ENCODE data around the gene PRICKLE4. TPM values are rescaled to one million over a fixed set of nuclear protein-coding genes. Genes with fewer than 3 reads are reported as not detected.
A peak's percentile ranks its signal among the peaks of the same experiment; 100 is the strongest.

PRICKLE4 gene
- total RNA-seq, 5 donors from 2014 or later (not counting 1 experiment from before 2014, with no cell fraction given) = 0.44 to 0.60 TPM; not detected in 3

- no peak overlapping the region for H3K4me3 ChIP-seq (ENCODE audit: control insufficient read depth in 1 of 2, extremely low read depth in 1 of 2, low read length in 1 of 2)
- no peaks in the 10 kb centered on the region for H3K27me3 ChIP-seq (replicated peaks in 1 of 2; ENCODE audit: control insufficient read depth in 2 of 2, extremely low read depth in 1 of 2, insufficient read depth in 2 of 2, low read length in 1 of 2)
- no peak overlapping the region for H3K27ac Mint-ChIP-seq
- DNase-seq (no peak), ATAC-seq (replicated peaks in 1 of 4) (no peak)
- peaks cover 0 to 6% (median 3%) of the 10 kb centered on the region in 3 donors for H3K4me1 Mint-ChIP-seq
- H3K36me3 ChIP-seq (ENCODE audit: control insufficient read depth in 2 of 2, extremely low read depth in 1 of 2, insufficient read depth in 1 of 2, low read length in 1 of 2) = peaks cover 15 to 30% of the 10 kb centered on the region in 2 donors
- peaks cover 0 to 4% of the 10 kb centered on the region in 2 experiments for H3K4me1 ChIP-seq (ENCODE audit: control insufficient read depth in 1 of 2, extremely low read depth in 1 of 2, insufficient read depth in 2 of 2, low read length in 2 of 2)
- H3K27ac ChIP-seq (ENCODE audit: low read length) = no peak overlapping the region
- no peak overlapping the region for H3K4me3 Mint-ChIP-seq
- WGBS (ENCODE audit: insufficient coverage) = 89% methylated on average over 14 of the region's 30 CpGs
- no peaks in the 10 kb centered on the region for H3K9me3 ChIP-seq
- ChIA-PET CTCF (no interaction called here), POLR2A (no interaction called here)
- H3K9me3 Mint-ChIP-seq = no peaks in the 10 kb centered on the region
- H3K36me3 Mint-ChIP-seq = peaks cover 28% of the 10 kb centered on the region
- no peaks in the 10 kb centered on the region for H3K27me3 Mint-ChIP-seq
Observed at GRCh38 chr6:41770381-41771057, 10.1 kb upstream of the PRICKLE4 start.

- H3K36me3 ChIP-seq (ENCODE audit: control insufficient read depth in 2 of 2, extremely low read depth in 1 of 2, insufficient read depth in 1 of 2, low read length in 1 of 2) = peaks cover 15 to 30% of the 10 kb centered on the region in 2 donors
- H3K27me3 Mint-ChIP-seq = no peaks in the 10 kb centered on the region
- H3K27ac Mint-ChIP-seq = no peak overlapping the region
- ATAC-seq (replicated peaks in 1 of 4) (no peak), DNase-seq (no peak)
- peaks cover 0 to 6% (median 3%) of the 10 kb centered on the region in 3 donors for H3K4me1 Mint-ChIP-seq
- POLR2A ChIA-PET = no interaction called here
- H3K4me3 ChIP-seq (ENCODE audit: control insufficient read depth in 1 of 2, extremely low read depth in 1 of 2, low read length in 1 of 2) = no peak overlapping the region
- H3K36me3 Mint-ChIP-seq = peaks cover 28% of the 10 kb centered on the region
- no peaks in the 10 kb centered on the region for H3K9me3 ChIP-seq
- CTCF ChIA-PET = no interaction called here
- H3K27ac ChIP-seq (ENCODE audit: low read length) = no peak overlapping the region
- H3K27me3 ChIP-seq (replicated peaks in 1 of 2; ENCODE audit: control insufficient read depth in 2 of 2, extremely low read depth in 1 of 2, insufficient read depth in 2 of 2, low read length in 1 of 2) = no peaks in the 10 kb centered on the region
- no peak overlapping the region for H3K4me3 Mint-ChIP-seq
- H3K4me1 ChIP-seq (ENCODE audit: control insufficient read depth in 1 of 2, extremely low read depth in 1 of 2, insufficient read depth in 2 of 2, low read length in 2 of 2) = peaks cover 0 to 4% of the 10 kb centered on the region in 2 experiments
- no peaks in the 10 kb centered on the region for H3K9me3 Mint-ChIP-seq
- 94% methylated on average over 19 of the region's 29 CpGs for WGBS (ENCODE audit: insufficient coverage)
Observed at GRCh38 chr6:41771058-41771983, 9.3 kb upstream of the PRICKLE4 start.

- H3K4me3 ChIP-seq (ENCODE audit: control insufficient read depth in 1 of 2, extremely low read depth in 1 of 2, low read length in 1 of 2) = no peak overlapping the region
- H3K4me1 ChIP-seq (ENCODE audit: control insufficient read depth in 1 of 2, extremely low read depth in 1 of 2, insufficient read depth in 2 of 2, low read length in 2 of 2) = peaks cover 5 to 8% of the 10 kb centered on the region in 2 experiments
- no peaks in the 10 kb centered on the region for H3K27me3 ChIP-seq (replicated peaks in 1 of 2; ENCODE audit: control insufficient read depth in 2 of 2, extremely low read depth in 1 of 2, insufficient read depth in 2 of 2, low read length in 1 of 2)
- H3K9me3 ChIP-seq = no peaks in the 10 kb centered on the region
- ATAC-seq (replicated peaks in 1 of 4) (no peak), DNase-seq (no peak)
- peaks cover 15 to 34% of the 10 kb centered on the region in 2 donors for H3K36me3 ChIP-seq (ENCODE audit: control insufficient read depth in 2 of 2, extremely low read depth in 1 of 2, insufficient read depth in 1 of 2, low read length in 1 of 2)
- H3K27ac ChIP-seq (ENCODE audit: low read length) = no peak overlapping the region
- CTCF ChIA-PET = interaction anchor here in 1 of 2 donors (0.6 kb wide), 1 partner anchor 390 kb away, joined by 4 read pairs; no protein-coding TSS in a partner anchor
- Mint-ChIP-seq H3K9me3 (no peaks in the 10 kb centered on the region), H3K4me3 (no peak overlapping the region), H3K4me1 (peaks cover 8 to 10% (median 10%) of the 10 kb centered on the region in 3 donors), H3K27ac (no peak overlapping the region), H3K27me3 (no peaks in the 10 kb centered on the region), H3K36me3 (peaks cover 28% of the 10 kb centered on the region)
- POLR2A ChIA-PET = no interaction called here
- WGBS (ENCODE audit: insufficient coverage) = 60% methylated on average over 1 of the region's 3 CpGs
Observed at GRCh38 chr6:41774841-41775240, 5.7 kb upstream of the PRICKLE4 start.

- peaks cover 15 to 34% of the 10 kb centered on the region in 2 donors for H3K36me3 ChIP-seq (ENCODE audit: control insufficient read depth in 2 of 2, extremely low read depth in 1 of 2, insufficient read depth in 1 of 2, low read length in 1 of 2)
- H3K27me3 ChIP-seq (replicated peaks in 1 of 2; ENCODE audit: control insufficient read depth in 2 of 2, extremely low read depth in 1 of 2, insufficient read depth in 2 of 2, low read length in 1 of 2) = peaks cover 0 to 3% of the 10 kb centered on the region in 2 experiments
- Mint-ChIP-seq H3K4me3 (no peak overlapping the region), H3K4me1 (peaks cover 8 to 13% (median 10%) of the 10 kb centered on the region in 3 donors), H3K27ac (no peak overlapping the region), H3K27me3 (peaks cover 0 to 1% of the 10 kb centered on the region in 2 donors), H3K36me3 (peaks cover 24% of the 10 kb centered on the region), H3K9me3 (no peaks in the 10 kb centered on the region)
- DNase-seq = no peak
- no peak overlapping the region for H3K4me3 ChIP-seq (ENCODE audit: control insufficient read depth in 1 of 2, extremely low read depth in 1 of 2, low read length in 1 of 2)
- H3K4me1 ChIP-seq (ENCODE audit: control insufficient read depth in 1 of 2, extremely low read depth in 1 of 2, insufficient read depth in 2 of 2, low read length in 2 of 2) = peaks cover 5 to 13% of the 10 kb centered on the region in 2 experiments
- ATAC-seq (replicated peaks in 1 of 4) = no peak
- no peaks in the 10 kb centered on the region for H3K9me3 ChIP-seq
- no peak overlapping the region for H3K27ac ChIP-seq (ENCODE audit: low read length)
- ChIA-PET POLR2A (no interaction called here), CTCF (interaction anchor here (0.5 to 0.6 kb wide), 2 partner anchors 389 to 395 kb away, joined by 3 to 4 read pairs; no protein-coding TSS in a partner anchor)
- WGBS (ENCODE audit: insufficient coverage) = 100% methylated on average over 3 of the region's 13 CpGs
Observed at GRCh38 chr6:41775293-41775882, 5.2 kb upstream of the PRICKLE4 start.

- Histone ChIP-seq H3K27me3 (replicated peaks in 1 of 2; ENCODE audit: control insufficient read depth in 2 of 2, extremely low read depth in 1 of 2, insufficient read depth in 2 of 2, low read length in 1 of 2) (peaks cover 0 to 18% of the 10 kb centered on the region in 2 experiments), H3K4me3 (ENCODE audit: control insufficient read depth in 1 of 2, extremely low read depth in 1 of 2, low read length in 1 of 2) (no peak overlapping the region), H3K4me1 (ENCODE audit: control insufficient read depth in 1 of 2, extremely low read depth in 1 of 2, insufficient read depth in 2 of 2, low read length in 2 of 2) (peaks cover 8 to 23% of the 10 kb centered on the region in 2 experiments), H3K27ac (ENCODE audit: low read length) (no peak overlapping the region), H3K36me3 (ENCODE audit: control insufficient read depth in 2 of 2, extremely low read depth in 1 of 2, insufficient read depth in 1 of 2, low read length in 1 of 2) (peaks cover 13 to 17% of the 10 kb centered on the region in 2 donors), H3K9me3 (no peaks in the 10 kb centered on the region)
- Mint-ChIP-seq H3K4me3 (peak overlapping the region in 2 of 3 donors; percentile 21 to 85), H3K27me3 (peaks cover 5% of the 10 kb centered on the region in 2 donors), H3K27ac (no peak overlapping the region), H3K36me3 (peaks cover 13% of the 10 kb centered on the region), H3K9me3 (no peaks in the 10 kb centered on the region), H3K4me1 (peaks cover 14 to 23% (median 16%) of the 10 kb centered on the region in 3 donors)
- no peak for DNase-seq
- ATAC-seq (replicated peaks in 1 of 4) = no peak
- WGBS (ENCODE audit: insufficient coverage) = no CpG with 5 or more reads among the region's 5 CpGs
- ChIA-PET CTCF (interaction anchor here in 1 of 2 donors (0.6 to 1.8 kb wide), 5 partner anchors 9 to 689 kb away, joined by 3 to 4 read pairs (median 4); partner anchors contain the start of gene TOMM6), POLR2A (no interaction called here)
Observed at GRCh38 chr6:41777551-41778285, 2.9 kb upstream of the PRICKLE4 start.
